ENCODE data around the gene MBD6.

DNA sequence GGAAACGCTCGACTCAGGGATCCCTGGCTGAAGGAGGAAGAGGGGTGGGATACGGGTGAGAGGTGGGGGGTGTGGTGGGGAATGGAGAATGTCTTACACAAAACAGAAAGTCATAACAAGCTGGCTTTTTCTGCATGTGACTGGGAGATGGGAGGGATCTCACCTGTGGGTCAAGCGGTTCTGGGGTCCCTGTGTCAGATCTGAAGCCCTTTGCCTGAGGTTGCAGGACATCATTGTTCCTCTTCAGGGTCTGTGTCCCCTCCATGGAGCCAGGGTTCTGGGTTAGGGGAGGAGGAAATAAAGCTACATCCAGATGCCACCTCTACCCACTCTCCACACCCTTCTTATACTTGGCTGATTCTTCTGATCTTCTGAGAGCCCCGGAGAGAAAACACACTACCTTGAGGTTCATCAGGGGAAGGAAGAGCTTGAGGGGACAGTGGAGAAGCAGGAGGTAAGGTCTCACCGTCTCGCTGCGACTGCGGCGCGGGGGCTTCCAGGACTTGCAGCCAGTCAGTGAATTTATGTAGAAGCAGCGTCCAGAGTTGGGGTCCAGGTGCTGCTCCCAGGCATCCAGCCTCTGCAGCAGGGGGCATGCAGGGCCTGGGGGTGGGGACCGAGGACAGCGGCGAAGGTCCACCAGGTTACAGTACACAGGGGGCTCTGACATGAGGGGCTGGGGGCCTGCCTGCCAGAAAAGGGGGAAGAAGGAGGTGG lies 45.5 kb upstream of the MBD6 start:
- no peak for TF ChIP-seq POLR2A (IDR thresholded peaks at IDR 0.05)
- TF ChIP-seq, protein P1, sequence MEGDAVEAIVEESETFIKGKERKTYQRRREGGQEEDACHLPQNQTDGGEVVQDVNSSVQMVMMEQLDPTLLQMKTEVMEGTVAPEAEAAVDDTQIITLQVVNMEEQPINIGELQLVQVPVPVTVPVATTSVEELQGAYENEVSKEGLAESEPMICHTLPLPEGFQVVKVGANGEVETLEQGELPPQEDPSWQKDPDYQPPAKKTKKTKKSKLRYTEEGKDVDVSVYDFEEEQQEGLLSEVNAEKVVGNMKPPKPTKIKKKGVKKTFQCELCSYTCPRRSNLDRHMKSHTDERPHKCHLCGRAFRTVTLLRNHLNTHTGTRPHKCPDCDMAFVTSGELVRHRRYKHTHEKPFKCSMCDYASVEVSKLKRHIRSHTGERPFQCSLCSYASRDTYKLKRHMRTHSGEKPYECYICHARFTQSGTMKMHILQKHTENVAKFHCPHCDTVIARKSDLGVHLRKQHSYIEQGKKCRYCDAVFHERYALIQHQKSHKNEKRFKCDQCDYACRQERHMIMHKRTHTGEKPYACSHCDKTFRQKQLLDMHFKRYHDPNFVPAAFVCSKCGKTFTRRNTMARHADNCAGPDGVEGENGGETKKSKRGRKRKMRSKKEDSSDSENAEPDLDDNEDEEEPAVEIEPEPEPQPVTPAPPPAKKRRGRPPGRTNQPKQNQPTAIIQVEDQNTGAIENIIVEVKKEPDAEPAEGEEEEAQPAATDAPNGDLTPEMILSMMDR (IDR thresholded peaks at IDR 0.05 in 4 of 5, conservative IDR thresholded peaks at IDR 0.05 in 1 of 5): no peak
